HG02642 (cell line): ENCODE results near the gene AMPD2.

ENCODE experiments used
- ATAC-seq: cut with Tn5 transposase; IDR thresholded peaks from one replicate; pipeline ENCODE4 v1.9.1; 2021; ENCODE audit warnings: mild to moderate bottlenecking; ENCODE audit not compliant: unreplicated experiment, poor library complexity

Gene AMPD2

GRCh38 chr1:109619576-109620400 is at the start of gene AMPD2, which contains the start of gene GNAT2:
AMPD2 (plus strand) TSS chr1:109619837; CDS start chr1:109621176, 1,339 bp downstream.
GNAT2 (minus strand) TSS chr1:109619616; CDS start chr1:109612870, 6,746 bp downstream.
- ATAC-seq: peak; percentile 58

GRCh38 chr1:109570414-109570813 is 49.2 kb upstream of the AMPD2 start:
- no peak for ATAC-seq

DNA sequence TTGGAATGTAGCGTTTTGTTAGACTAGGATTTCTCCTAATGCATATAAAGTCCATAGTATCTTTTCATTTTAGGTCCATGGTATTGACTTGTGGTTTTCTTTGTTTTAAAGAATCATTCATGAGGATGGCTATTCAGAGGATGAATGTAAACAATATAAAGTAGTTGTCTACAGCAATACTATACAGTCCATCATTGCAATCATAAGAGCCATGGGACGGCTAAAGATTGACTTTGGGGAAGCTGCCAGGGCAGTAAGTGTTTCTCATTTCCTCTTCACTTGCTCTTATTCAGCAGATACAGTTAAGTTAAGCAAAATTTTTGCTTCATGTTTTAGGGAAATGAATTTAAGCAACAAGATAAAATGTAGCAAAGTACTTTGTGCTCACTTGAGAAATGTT is 45.9 kb upstream of the AMPD2 start:
- ATAC-seq: no peak

DNA sequence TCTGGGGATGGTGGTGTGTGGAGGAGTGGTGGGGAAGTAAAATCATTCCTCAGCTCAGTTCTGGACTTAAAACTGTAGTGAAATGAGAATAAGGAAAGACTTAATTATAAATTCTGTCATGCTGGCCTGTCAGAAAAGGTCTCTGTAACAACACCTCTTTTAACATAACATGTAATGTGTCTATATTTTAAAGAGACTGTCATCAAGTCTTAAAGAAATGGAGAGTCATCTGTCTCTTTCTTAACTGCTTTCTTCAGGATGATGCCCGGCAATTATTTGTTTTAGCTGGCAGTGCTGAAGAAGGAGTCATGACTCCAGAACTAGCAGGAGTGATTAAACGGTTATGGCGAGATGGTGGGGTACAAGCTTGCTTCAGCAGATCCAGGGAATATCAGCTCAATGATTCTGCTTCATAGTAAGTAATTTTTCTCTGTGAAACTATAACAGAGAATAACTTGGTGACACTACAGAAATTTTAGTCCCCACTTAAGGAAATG is 40.6 kb upstream of the AMPD2 start:
- ATAC-seq: no peak

GRCh38 chr1:109579491-109579890 is 40.1 kb upstream of the AMPD2 start:
- ATAC-seq: no peak

GRCh38 chr1:109582021-109582420 is 37.6 kb upstream of the AMPD2 start:
- no peak for ATAC-seq

- ATAC-seq: no peak
These were observed 34.9 kb upstream of the AMPD2 start for GRCh38 chr1:109584766-109585165.

DNA sequence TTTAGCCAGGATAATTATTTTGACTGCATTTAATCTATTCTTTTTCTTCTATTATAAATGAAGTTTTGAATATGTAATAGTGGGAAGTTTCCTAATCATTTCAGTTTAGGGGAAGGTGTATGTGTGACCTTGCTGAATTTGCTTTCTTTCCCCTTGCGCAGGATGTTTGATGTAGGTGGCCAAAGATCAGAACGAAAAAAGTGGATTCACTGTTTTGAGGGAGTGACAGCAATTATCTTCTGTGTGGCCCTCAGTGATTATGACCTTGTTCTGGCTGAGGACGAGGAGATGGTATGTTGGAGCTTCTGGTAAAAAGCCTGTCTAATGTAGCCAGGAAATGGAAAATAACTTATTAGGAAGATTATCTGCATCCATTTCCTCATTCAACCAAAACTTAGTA is 33.6 kb upstream of the AMPD2 start:
- ATAC-seq: no peak

- no peak for ATAC-seq
These were observed 30.5 kb upstream of the AMPD2 start for GRCh38 chr1:109589177-109589576.

DNA sequence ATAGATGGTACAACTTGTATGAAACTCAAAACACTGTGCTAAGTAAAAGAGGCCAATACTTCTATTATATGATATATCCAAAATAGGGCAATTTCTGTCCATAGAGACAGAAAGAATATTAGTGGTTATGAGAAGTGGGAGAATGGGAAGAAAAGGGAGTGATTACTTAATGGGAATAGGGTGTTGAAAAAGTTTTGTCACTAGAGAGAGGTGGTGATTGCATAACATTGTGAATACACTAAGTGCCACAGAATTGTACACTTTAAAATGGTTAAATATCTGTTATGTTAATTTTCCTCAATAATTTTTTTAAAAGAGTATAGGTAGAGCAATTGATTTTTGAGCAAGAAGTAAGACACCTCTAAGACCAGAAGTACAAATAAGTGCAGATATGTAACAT is 30.0 kb upstream of the AMPD2 start:
- no peak for ATAC-seq

- ATAC-seq: no peak
These were observed 26.7 kb upstream of the AMPD2 start for GRCh38 chr1:109592916-109593315.

DNA sequence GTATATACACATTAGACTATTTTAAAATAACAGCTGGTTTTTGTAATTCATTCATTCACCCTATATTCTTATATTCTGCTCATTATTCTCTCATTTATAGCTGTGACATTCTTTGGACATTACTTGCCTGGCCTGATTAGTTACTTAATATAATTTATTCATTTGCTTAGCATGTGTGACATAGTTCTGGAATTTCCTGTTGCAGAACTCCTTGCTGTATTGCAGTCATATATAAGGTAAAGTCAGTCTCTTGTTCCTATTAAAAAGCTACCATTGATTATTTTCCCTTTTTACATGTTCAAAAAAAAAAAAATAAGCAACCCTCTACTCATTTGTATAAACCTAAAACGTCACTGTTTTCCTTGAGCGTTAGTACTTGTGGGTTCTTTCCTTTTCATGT is 24.1 kb upstream of the AMPD2 start:
- ATAC-seq: no peak

GRCh38 chr1:109598156-109598555 is 21.5 kb upstream of the AMPD2 start:
- ATAC-seq: no peak

DNA sequence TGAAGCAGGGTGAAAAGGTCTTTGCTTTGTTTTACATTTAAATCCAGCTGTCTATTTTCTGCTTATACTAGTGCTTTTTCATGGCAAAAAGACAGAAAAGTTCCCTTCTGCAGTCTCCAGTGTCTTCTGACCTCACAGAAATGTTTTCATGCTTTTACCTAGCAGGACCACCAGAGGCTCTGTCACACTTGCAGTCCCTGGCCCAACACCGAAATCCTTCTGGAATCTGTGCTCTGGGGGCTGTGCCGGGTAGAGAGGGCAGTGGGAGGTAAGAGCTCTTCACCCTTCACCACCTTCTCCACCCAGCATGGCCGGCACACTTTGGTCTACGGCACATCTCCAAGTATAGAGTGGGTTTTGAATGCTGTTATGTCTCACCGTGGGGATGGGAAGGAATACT is 21.0 kb upstream of the AMPD2 start:
- ATAC-seq: no peak

- ATAC-seq: no peak
These were observed 16.4 kb upstream of the AMPD2 start for GRCh38 chr1:109603229-109603628.

DNA sequence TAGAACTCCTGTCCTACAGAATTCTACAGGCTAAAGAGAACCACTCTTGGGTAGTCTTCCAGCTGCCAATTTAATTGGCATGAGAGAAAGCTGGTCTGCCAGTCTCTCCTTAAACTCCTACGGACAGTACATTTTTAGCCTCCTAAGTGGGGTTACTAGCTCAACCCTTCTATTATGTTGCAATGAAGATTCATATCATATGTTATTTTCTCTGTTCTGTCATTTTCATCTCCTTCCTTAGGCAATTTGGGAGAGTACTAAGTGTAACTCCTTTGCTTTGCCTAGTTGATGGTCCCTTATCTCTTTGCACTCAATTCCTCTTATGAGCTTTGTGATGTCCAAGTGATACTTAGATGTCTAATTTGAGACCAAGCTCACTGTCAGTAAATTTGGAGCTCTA is 14.3 kb upstream of the AMPD2 start:
- ATAC-seq: no peak

- no peak for ATAC-seq
These were observed 9.8 kb upstream of the AMPD2 start for GRCh38 chr1:109609881-109610280.

DNA sequence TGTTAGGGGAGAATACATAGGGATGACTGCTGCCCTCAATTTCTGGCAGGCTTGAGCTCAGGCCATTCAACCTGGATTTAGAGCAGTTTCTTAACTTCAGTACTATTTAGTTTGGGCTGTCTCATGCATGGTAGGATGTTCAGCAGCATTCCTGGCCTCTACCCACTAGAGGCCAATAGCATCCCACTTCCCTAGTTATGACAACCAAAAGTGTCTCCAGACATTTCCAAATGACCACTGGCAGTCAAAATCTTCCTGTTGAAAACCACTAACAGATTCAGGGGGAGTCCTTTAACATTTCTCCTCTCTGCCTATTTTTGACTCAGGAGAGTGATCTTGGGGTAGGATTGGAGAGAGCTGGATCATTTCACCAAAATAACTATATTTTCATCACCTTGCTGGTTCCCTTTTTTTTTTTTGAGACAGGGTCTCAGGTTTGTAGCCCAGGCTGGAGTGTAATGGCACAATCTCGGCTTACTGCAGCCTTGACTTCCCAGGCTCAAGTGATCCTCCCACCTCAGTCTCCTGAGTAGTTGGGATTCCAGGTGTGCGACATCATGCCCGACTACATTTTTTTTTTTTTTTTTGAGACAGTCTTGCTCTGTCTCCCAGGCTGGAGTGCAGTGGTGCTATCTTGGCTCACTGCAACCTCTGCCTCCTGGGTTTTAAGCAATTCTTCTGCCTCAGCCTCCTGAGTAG is 8.9 kb upstream of the AMPD2 start:
- no peak for ATAC-seq

GRCh38 chr1:109611308-109611990 is 8.2 kb upstream of the AMPD2 start:
- ATAC-seq: no peak

- ATAC-seq: no peak
These were observed 6.1 kb upstream of the AMPD2 start for GRCh38 chr1:109613361-109614147.
